ENCODE data around the gene LIN54.

Gene LIN54

DNA sequence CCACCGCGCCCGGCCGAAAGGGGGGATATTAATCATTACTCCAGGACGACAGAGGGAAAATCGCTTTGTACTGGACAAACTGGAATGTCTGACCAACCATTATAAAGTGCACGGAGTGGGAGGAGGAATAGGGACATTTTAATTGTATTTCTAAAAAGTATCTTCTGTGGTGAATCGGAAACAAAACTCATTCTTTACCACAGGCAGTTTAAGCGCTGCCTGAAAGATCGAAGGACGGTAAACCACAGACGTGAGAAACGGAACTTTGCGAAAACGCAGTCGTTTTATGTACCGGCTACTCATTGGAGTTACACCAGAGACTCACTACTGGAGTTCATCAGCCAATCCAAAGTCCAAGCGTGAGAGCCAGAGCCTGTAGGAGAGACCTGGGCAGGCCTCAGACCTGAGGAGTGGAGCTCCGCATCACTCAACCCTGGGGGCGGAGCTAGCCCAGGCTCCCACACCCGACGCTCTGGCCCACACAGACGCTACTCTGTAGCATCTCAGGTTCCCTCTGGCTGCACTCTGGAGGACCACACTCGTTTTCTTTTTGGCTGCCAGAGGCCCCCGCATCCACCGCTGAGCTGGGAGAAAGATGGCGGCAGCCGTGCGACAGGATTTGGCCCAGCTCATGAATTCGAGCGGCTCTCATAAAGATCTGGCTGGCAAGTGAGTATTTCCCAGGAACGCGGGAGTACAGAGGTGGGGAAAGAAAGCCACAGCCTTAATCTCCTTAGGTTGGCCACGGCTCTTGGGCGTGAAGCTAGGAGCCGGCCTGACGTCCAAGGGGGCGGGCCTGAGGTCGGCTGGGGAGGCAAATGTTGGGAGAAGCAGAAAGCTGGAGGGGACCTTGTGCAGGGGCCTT is 24.2 kb upstream of the LIN54 start, which contains the start of gene COPS4:
Gene COPS4, plus strand, starts transcription at position 554 of the 865 bp plus-strand sequence. Its CDS starts 42 bp downstream, at position 596.
- Histone ChIP-seq H3K23ac (ENCODE audit: low read length) (no peak within 1 kb of the TSS), H2AK5ac (ENCODE audit: low read length) (no peak within 1 kb of the TSS), H3K9ac (ENCODE audit: low read length) (peak within 1 kb of the TSS; percentile 85), H3K27ac (ENCODE audit: low read depth, low read length) (peak within 1 kb of the TSS; percentile 75), H3K27me3 (ENCODE audit: insufficient read depth, low read length) (no peaks in the 10 kb centered on the region), H3K36me3 (ENCODE audit: control insufficient read depth in 1 of 2, insufficient read depth in 2 of 2, low read length in 2 of 2) (no peaks in the 10 kb centered on the region), H3K14ac (ENCODE audit: low read length) (peak within 1 kb of the TSS; percentile 65), H3K79me1 (ENCODE audit: low read length) (peaks cover 7% of the 10 kb centered on the region), H2BK120ac (ENCODE audit: insufficient read depth, low read length, poor library complexity) (peak within 1 kb of the TSS; percentile 29), H4K12ac (ENCODE audit: low read depth, low read length) (peak within 1 kb of the TSS; percentile 71), H3K4me1 (ENCODE audit: control insufficient read depth in 1 of 2, insufficient read depth in 2 of 2, low read length in 2 of 2) (peaks cover 2 to 4% of the 10 kb centered on the region in 2 experiments), H2BK12ac (ENCODE audit: low read length) (no peak within 1 kb of the TSS), H2AFZ (ENCODE audit: insufficient read depth, low read length, poor library complexity) (peak within 1 kb of the TSS; percentile 75), H4K91ac (ENCODE audit: low read depth, low read length) (peak within 1 kb of the TSS; percentile 69), H3K79me2 (ENCODE audit: control insufficient read depth, insufficient read depth, low read length, poor library complexity) (peaks cover 6% of the 10 kb centered on the region), H3K4ac (ENCODE audit: low read depth, low read length) (peak within 1 kb of the TSS; percentile 83), H3K4me2 (ENCODE audit: low read length) (peak within 1 kb of the TSS; percentile 81), H2BK5ac (ENCODE audit: low read depth, low read length, poor library complexity) (peak within 1 kb of the TSS; percentile 60), H3K9me3 (ENCODE audit: insufficient read depth, low read depth, low read length) (no peaks in the 10 kb centered on the region), H4K8ac (ENCODE audit: low read depth, low read length) (peak within 1 kb of the TSS; percentile 84), H3K4me3 (ENCODE audit: low read depth, low read length) (peak within 1 kb of the TSS; percentile 80), H3K18ac (ENCODE audit: low read length) (peak within 1 kb of the TSS; percentile 79)
- peak; percentile 99 to 100 for DNase-seq
- no CpG with 5 or more reads among the region's 39 CpGs for WGBS (ENCODE audit: extremely low coverage, insufficient coverage, insufficient read length)

DNA sequence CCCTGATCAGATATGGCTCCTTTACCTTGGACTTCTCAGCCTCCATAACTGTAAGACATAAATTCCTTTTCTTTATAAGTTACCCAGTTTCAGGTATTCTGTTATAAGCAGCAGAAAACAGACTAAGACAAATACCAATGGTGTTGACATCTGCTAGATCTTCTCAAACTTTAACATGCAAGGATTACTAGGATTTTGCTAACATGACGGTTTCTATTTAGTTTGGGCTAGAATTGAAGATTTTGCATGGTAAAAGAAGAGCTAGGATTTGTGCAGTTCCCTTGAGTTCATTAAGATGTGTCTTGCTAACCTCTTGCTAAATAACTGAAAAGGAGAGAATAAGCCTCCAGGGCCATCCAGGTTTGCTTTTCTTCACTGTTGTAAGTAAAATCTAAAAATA is 19.1 kb upstream of the LIN54 start:
- no peak overlapping the region for H4K91ac ChIP-seq (ENCODE audit: low read depth, low read length)
- no peak overlapping the region for H3K18ac ChIP-seq (ENCODE audit: low read length)
- no CpG with 5 or more reads among the region's 1 CpG for WGBS (ENCODE audit: extremely low coverage, insufficient coverage, insufficient read length)
- H2AFZ ChIP-seq (ENCODE audit: insufficient read depth, low read length, poor library complexity) = no peak overlapping the region
- no peak overlapping the region for H3K4me2 ChIP-seq (ENCODE audit: low read length)
- no peak overlapping the region for H2BK12ac ChIP-seq (ENCODE audit: low read length)
- peaks cover 3% of the 10 kb centered on the region for H3K79me1 ChIP-seq (ENCODE audit: low read length)
- no peak overlapping the region for H3K14ac ChIP-seq (ENCODE audit: low read length)
- H2AK5ac ChIP-seq (ENCODE audit: low read length) = no peak overlapping the region
- H3K79me2 ChIP-seq (ENCODE audit: control insufficient read depth, insufficient read depth, low read length, poor library complexity) = no peaks in the 10 kb centered on the region
- no peak overlapping the region for H3K27ac ChIP-seq (ENCODE audit: low read depth, low read length)
- H3K36me3 ChIP-seq (ENCODE audit: control insufficient read depth in 1 of 2, insufficient read depth in 2 of 2, low read length in 2 of 2) = no peaks in the 10 kb centered on the region
- no peak for DNase-seq
- H4K12ac ChIP-seq (ENCODE audit: low read depth, low read length) = no peak overlapping the region
- no peak overlapping the region for H3K4ac ChIP-seq (ENCODE audit: low read depth, low read length)
- no peak overlapping the region for H2BK120ac ChIP-seq (ENCODE audit: insufficient read depth, low read length, poor library complexity)
- no peaks in the 10 kb centered on the region for H3K9me3 ChIP-seq (ENCODE audit: insufficient read depth, low read depth, low read length)
- no peak overlapping the region for H3K4me3 ChIP-seq (ENCODE audit: low read depth, low read length)
- no peaks in the 10 kb centered on the region for H3K27me3 ChIP-seq (ENCODE audit: insufficient read depth, low read length)
- no peak overlapping the region for H3K23ac ChIP-seq (ENCODE audit: low read length)
- H2BK5ac ChIP-seq (ENCODE audit: low read depth, low read length, poor library complexity) = no peak overlapping the region
- H3K9ac ChIP-seq (ENCODE audit: low read length) = no peak overlapping the region
- no peak overlapping the region for H4K8ac ChIP-seq (ENCODE audit: low read depth, low read length)
- H3K4me1 ChIP-seq (ENCODE audit: control insufficient read depth in 1 of 2, insufficient read depth in 2 of 2, low read length in 2 of 2) = no peaks in the 10 kb centered on the region

DNA sequence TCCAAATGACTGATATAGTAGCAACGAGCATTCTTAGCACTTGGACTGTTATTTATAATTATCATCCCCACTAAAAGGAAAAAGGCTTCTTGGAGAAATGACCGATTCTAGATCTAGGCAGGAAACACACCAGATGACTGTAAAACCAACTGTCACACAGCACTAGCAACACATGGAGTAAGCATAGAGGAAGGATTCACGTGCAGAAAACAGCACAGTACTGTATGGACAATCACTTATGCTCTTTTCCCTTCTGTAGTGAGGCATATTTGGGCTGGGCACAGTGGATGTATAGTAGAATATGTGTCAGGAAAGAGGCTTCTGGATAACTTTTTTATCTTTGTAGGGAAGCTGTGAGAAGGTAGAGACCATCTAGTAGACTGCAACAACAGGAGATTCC is 18.4 kb upstream of the LIN54 start:
- no peak overlapping the region for H4K91ac ChIP-seq (ENCODE audit: low read depth, low read length)
- no peak overlapping the region for H3K9ac ChIP-seq (ENCODE audit: low read length)
- no peak overlapping the region for H3K4me2 ChIP-seq (ENCODE audit: low read length)
- no peak overlapping the region for H2BK12ac ChIP-seq (ENCODE audit: low read length)
- H3K23ac ChIP-seq (ENCODE audit: low read length) = no peak overlapping the region
- H2BK5ac ChIP-seq (ENCODE audit: low read depth, low read length, poor library complexity) = no peak overlapping the region
- no peak overlapping the region for H3K27ac ChIP-seq (ENCODE audit: low read depth, low read length)
- no peak overlapping the region for H4K12ac ChIP-seq (ENCODE audit: low read depth, low read length)
- H3K4ac ChIP-seq (ENCODE audit: low read depth, low read length) = no peak overlapping the region
- no peaks in the 10 kb centered on the region for H3K79me2 ChIP-seq (ENCODE audit: control insufficient read depth, insufficient read depth, low read length, poor library complexity)
- H3K4me1 ChIP-seq (ENCODE audit: control insufficient read depth in 1 of 2, insufficient read depth in 2 of 2, low read length in 2 of 2) = no peaks in the 10 kb centered on the region
- no peak overlapping the region for H2AFZ ChIP-seq (ENCODE audit: insufficient read depth, low read length, poor library complexity)
- no peak overlapping the region for H2BK120ac ChIP-seq (ENCODE audit: insufficient read depth, low read length, poor library complexity)
- H3K14ac ChIP-seq (ENCODE audit: low read length) = no peak overlapping the region
- no peak for DNase-seq
- H3K79me1 ChIP-seq (ENCODE audit: low read length) = no peaks in the 10 kb centered on the region
- no peaks in the 10 kb centered on the region for H3K36me3 ChIP-seq (ENCODE audit: control insufficient read depth in 1 of 2, insufficient read depth in 2 of 2, low read length in 2 of 2)
- H3K18ac ChIP-seq (ENCODE audit: low read length) = no peak overlapping the region
- no peak overlapping the region for H2AK5ac ChIP-seq (ENCODE audit: low read length)
- no peaks in the 10 kb centered on the region for H3K27me3 ChIP-seq (ENCODE audit: insufficient read depth, low read length)
- H4K8ac ChIP-seq (ENCODE audit: low read depth, low read length) = no peak overlapping the region
- H3K4me3 ChIP-seq (ENCODE audit: low read depth, low read length) = no peak overlapping the region
- no peaks in the 10 kb centered on the region for H3K9me3 ChIP-seq (ENCODE audit: insufficient read depth, low read depth, low read length)
- no CpG with 5 or more reads among the region's 3 CpGs for WGBS (ENCODE audit: extremely low coverage, insufficient coverage, insufficient read length)

GRCh38 chr4:83025563-83025962 is 14.9 kb upstream of the LIN54 start:
- H3K4me2 ChIP-seq (ENCODE audit: low read length) = no peak overlapping the region
- H3K9me3 ChIP-seq (ENCODE audit: insufficient read depth, low read depth, low read length) = no peaks in the 10 kb centered on the region
- no peak overlapping the region for H3K27ac ChIP-seq (ENCODE audit: low read depth, low read length)
- no peak overlapping the region for H2AK5ac ChIP-seq (ENCODE audit: low read length)
- H2AFZ ChIP-seq (ENCODE audit: insufficient read depth, low read length, poor library complexity) = no peak overlapping the region
- no peaks in the 10 kb centered on the region for H3K27me3 ChIP-seq (ENCODE audit: insufficient read depth, low read length)
- no peak overlapping the region for H4K12ac ChIP-seq (ENCODE audit: low read depth, low read length)
- no peak overlapping the region for H2BK120ac ChIP-seq (ENCODE audit: insufficient read depth, low read length, poor library complexity)
- DNase-seq = no peak
- no peak overlapping the region for H3K18ac ChIP-seq (ENCODE audit: low read length)
- H3K4ac ChIP-seq (ENCODE audit: low read depth, low read length) = no peak overlapping the region
- H3K14ac ChIP-seq (ENCODE audit: low read length) = no peak overlapping the region
- no peak overlapping the region for H4K91ac ChIP-seq (ENCODE audit: low read depth, low read length)
- no peak overlapping the region for H2BK12ac ChIP-seq (ENCODE audit: low read length)
- H4K8ac ChIP-seq (ENCODE audit: low read depth, low read length) = no peak overlapping the region
- H3K23ac ChIP-seq (ENCODE audit: low read length) = no peak overlapping the region
- no peak overlapping the region for H2BK5ac ChIP-seq (ENCODE audit: low read depth, low read length, poor library complexity)
- no peaks in the 10 kb centered on the region for H3K36me3 ChIP-seq (ENCODE audit: control insufficient read depth in 1 of 2, insufficient read depth in 2 of 2, low read length in 2 of 2)
- no peaks in the 10 kb centered on the region for H3K4me1 ChIP-seq (ENCODE audit: control insufficient read depth in 1 of 2, insufficient read depth in 2 of 2, low read length in 2 of 2)
- H3K9ac ChIP-seq (ENCODE audit: low read length) = no peak overlapping the region
- H3K79me1 ChIP-seq (ENCODE audit: low read length) = no peaks in the 10 kb centered on the region
- no peaks in the 10 kb centered on the region for H3K79me2 ChIP-seq (ENCODE audit: control insufficient read depth, insufficient read depth, low read length, poor library complexity)
- H3K4me3 ChIP-seq (ENCODE audit: low read depth, low read length) = no peak overlapping the region

Data from trophoblast cell (in vitro differentiated cells and primary cell).